ENCODE data around the gene JAZF1. TPM values are rescaled to one million over a fixed set of nuclear protein-coding genes. Genes with fewer than 3 reads are reported as not detected.

JAZF1 gene
- total RNA-seq, 2 experiments from 2014 or later = 3.3 to 4.0 TPM

DNA sequence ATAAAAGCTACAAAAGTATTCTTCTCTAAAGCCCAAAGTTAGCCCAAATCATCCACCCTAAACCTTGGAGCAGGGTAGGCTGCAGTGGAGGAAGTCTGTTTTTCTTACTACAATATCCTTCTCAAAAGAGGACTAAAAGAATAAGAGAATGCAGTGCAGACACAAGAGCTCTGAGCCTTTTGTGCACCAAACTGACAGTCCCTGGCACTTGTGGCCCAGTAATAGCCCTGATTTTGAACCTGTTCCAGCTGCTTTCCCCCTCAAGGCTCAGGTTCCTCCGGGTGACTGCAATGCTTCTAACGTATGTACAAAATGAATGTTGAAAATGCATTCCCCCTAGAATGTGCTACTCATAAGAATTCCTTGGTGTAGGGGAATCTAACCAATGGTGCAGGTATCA lies 154.4 kb downstream of the JAZF1 start:
- no peak for ATAC-seq
- no peaks in the 10 kb centered on the region for H3K36me3 Mint-ChIP-seq (ENCODE audit: low read depth)
- peaks cover 4% of the 10 kb centered on the region for H3K4me1 Mint-ChIP-seq (ENCODE audit: low read depth)
- CTCF ChIA-PET = no interaction called here
- no peaks in the 10 kb centered on the region for H3K27me3 Mint-ChIP-seq
- no peak for DNase-seq
- H3K9me3 Mint-ChIP-seq = no peaks in the 10 kb centered on the region
- no peak overlapping the region for H3K27ac Mint-ChIP-seq
- TF ChIP-seq, protein P1, sequence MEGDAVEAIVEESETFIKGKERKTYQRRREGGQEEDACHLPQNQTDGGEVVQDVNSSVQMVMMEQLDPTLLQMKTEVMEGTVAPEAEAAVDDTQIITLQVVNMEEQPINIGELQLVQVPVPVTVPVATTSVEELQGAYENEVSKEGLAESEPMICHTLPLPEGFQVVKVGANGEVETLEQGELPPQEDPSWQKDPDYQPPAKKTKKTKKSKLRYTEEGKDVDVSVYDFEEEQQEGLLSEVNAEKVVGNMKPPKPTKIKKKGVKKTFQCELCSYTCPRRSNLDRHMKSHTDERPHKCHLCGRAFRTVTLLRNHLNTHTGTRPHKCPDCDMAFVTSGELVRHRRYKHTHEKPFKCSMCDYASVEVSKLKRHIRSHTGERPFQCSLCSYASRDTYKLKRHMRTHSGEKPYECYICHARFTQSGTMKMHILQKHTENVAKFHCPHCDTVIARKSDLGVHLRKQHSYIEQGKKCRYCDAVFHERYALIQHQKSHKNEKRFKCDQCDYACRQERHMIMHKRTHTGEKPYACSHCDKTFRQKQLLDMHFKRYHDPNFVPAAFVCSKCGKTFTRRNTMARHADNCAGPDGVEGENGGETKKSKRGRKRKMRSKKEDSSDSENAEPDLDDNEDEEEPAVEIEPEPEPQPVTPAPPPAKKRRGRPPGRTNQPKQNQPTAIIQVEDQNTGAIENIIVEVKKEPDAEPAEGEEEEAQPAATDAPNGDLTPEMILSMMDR (IDR thresholded peaks at IDR 0.05) = no peak
- POLR2A ChIA-PET = no interaction called here
- no peak overlapping the region for H3K4me3 Mint-ChIP-seq
- intact Hi-C loops (cut with micrococcal nuclease) = no loop called here

- ATAC-seq = no peak
- Mint-ChIP-seq H3K4me3 (no peak overlapping the region), H3K27me3 (no peaks in the 10 kb centered on the region), H3K9me3 (no peaks in the 10 kb centered on the region), H3K27ac (no peak overlapping the region), H3K4me1 (ENCODE audit: low read depth) (peaks cover 3% of the 10 kb centered on the region), H3K36me3 (ENCODE audit: low read depth) (no peaks in the 10 kb centered on the region)
- DNase-seq = no peak
- TF ChIP-seq, protein P1 (IDR thresholded peaks at IDR 0.05) = no peak
- ChIA-PET POLR2A (no interaction called here), CTCF (interaction anchor here (1.0 to 1.3 kb wide), 3 partner anchors 9 to 442 kb away, joined by 3 read pairs; no protein-coding TSS in a partner anchor)
- intact Hi-C loops (cut with micrococcal nuclease) = no loop called here
Measured at GRCh38 chr7:28024786-28025334, 155.7 kb downstream of the JAZF1 start.

DNA sequence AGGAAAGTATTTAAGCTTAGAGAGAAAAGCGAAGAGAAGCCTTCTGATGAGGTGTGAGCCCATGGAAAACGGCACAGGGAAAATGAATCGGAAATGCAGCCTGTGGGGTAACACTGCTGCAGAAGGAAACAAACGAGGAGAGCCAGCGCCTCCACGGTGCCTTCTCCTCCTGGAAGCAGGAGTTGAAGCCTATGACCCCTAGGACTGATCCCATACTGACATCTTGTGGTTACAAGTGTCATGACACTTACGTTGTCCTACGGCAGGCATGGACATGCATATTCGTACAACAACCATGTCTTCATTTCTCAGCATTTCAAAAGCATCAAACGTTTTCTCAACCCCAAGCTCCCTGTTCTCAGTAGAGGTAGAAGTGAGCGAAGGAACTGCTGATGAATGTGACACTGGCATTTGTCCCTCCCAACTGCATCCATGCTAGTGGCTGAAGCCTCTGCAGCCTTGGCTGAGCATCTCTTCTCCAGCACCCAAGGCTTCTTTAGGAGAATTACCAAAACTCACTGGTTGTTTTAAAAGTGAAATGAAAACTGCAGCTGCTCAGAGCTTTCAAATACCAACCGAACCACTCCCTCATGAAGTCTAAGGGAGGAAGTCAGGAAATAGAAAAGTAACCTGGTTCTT lies 160.2 kb downstream of the JAZF1 start:
- intact Hi-C loops (cut with micrococcal nuclease) = no loop called here
- ATAC-seq (peak; percentile 91), DNase-seq (peak; percentile 40)
- Mint-ChIP-seq H3K4me1 (ENCODE audit: low read depth) (peaks cover 8% of the 10 kb centered on the region), H3K27ac (no peak overlapping the region), H3K36me3 (ENCODE audit: low read depth) (peaks cover 2% of the 10 kb centered on the region), H3K4me3 (no peak overlapping the region), H3K27me3 (no peaks in the 10 kb centered on the region), H3K9me3 (no peaks in the 10 kb centered on the region)
- ChIA-PET CTCF (interaction anchor here (0.5 to 2.4 kb wide), 47 partner anchors 9 to 829 kb away, joined by 3 to 10 read pairs (median 3); no protein-coding TSS in a partner anchor), POLR2A (no interaction called here)
- TF ChIP-seq, protein P1 (IDR thresholded peaks at IDR 0.05) = peak; percentile 76

DNA sequence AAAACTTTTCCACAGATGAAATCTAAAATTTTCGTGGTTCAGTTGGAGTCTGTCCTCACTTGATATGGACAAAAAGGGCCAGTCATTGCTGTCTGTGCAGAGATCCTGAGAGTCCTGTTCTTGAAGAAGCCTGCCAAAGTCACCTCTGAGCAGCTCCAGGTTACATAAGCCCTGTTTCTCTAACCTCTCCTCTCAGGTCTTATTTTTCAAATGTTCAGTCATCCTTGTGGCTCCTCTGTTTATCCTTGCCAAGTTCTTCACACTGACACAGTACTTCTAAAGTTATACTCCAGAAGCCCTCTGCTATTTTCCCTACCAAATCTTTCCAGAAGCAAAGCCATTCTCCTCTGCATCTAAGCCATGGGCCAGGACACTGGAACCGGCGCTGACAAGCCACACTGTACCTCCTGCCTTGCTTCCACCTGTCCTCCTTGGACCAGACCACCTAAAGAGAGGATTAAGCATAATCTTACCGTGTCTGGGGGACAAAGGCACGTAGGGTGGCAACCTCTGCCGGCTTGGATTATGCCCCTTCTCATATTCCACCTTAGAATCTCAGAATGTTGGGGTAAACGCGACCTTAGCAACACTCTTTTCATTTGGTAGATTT lies 161.6 kb downstream of the JAZF1 start:
- Mint-ChIP-seq H3K27me3 (no peaks in the 10 kb centered on the region), H3K36me3 (ENCODE audit: low read depth) (peaks cover 5% of the 10 kb centered on the region), H3K4me1 (ENCODE audit: low read depth) (peaks cover 8% of the 10 kb centered on the region), H3K27ac (no peak overlapping the region), H3K9me3 (peaks cover 5% of the 10 kb centered on the region), H3K4me3 (no peak overlapping the region)
- TF ChIP-seq, protein P1 (IDR thresholded peaks at IDR 0.05) = no peak
- ChIA-PET POLR2A (no interaction called here), CTCF (interaction anchor here (0.9 to 2.4 kb wide), 9 partner anchors 20 to 823 kb away, joined by 3 to 9 read pairs (median 4); no protein-coding TSS in a partner anchor)
- intact Hi-C loops (cut with micrococcal nuclease) = no loop called here
- ATAC-seq (no peak), DNase-seq (no peak)

GRCh38 chr7:28018446-28018845 lies 162.1 kb downstream of the JAZF1 start:
- ChIA-PET CTCF (interaction anchor here (2.4 kb wide), 1 partner anchor 78 kb away, joined by 9 read pairs; no protein-coding TSS in a partner anchor), POLR2A (no interaction called here)
- ATAC-seq = no peak
- H3K9me3 Mint-ChIP-seq = peaks cover 5% of the 10 kb centered on the region
- no peak for DNase-seq
- H3K4me1 Mint-ChIP-seq (ENCODE audit: low read depth) = peaks cover 8% of the 10 kb centered on the region
- intact Hi-C loops (cut with micrococcal nuclease) = no loop called here
- H3K27ac Mint-ChIP-seq = no peak overlapping the region
- no peaks in the 10 kb centered on the region for H3K27me3 Mint-ChIP-seq
- peaks cover 5% of the 10 kb centered on the region for H3K36me3 Mint-ChIP-seq (ENCODE audit: low read depth)
- TF ChIP-seq, protein P1 (IDR thresholded peaks at IDR 0.05) = no peak
- no peak overlapping the region for H3K4me3 Mint-ChIP-seq

Data from activated CD8-positive, alpha-beta T cell treated with anti-CD3 and anti-CD28 coated beads for 36 hours (primary cell).